Right renal pelvis (tissue), 4 donors: ENCODE results near the gene MKLN1. TPM values are rescaled to one million over a fixed set of nuclear protein-coding genes. Genes with fewer than 3 reads are reported as not detected.
"Not testable (repeated sequence)": the region's sequence is repeated elsewhere in the genome, so short reads cannot be mapped to it uniquely, and the experiment has no call there.

Experiments used
- DNase-seq, 4 donors: peaks; one replicate each; pipeline ENCODE4 v3.0.0-alpha.2; 2013; ENCODE audit warnings: low read depth in 4 of 4, low spot score in 3 of 4, missing footprints in 1 of 4
- polyA plus RNA-seq, 4 donors: library from polyadenylated mRNA; unstranded; fragments of 120-200 nt; gene quantifications; one replicate each; pipeline ENCODE4 v1.2.1, GENCODE V29; 2013; ENCODE audit not compliant: insufficient read length in 4 of 4

MKLN1 gene
- polyA plus RNA-seq, 4 donors: 34.2 to 49.9 (median 43.9) TPM

- no peak for DNase-seq
These were observed 127.9 kb downstream of the MKLN1 start for GRCh38 chr7:131455546-131455945.

GRCh38 chr7:131456338-131456737 lies 128.7 kb downstream of the MKLN1 start:
- DNase-seq: no peak

- no peak for DNase-seq
These were observed 131.6 kb downstream of the MKLN1 start for GRCh38 chr7:131459256-131459655.

- no peak for DNase-seq
These were observed 134.4 kb downstream of the MKLN1 start for GRCh38 chr7:131462059-131462458.

GRCh38 chr7:131462715-131463114 lies 135.0 kb downstream of the MKLN1 start:
- DNase-seq: not testable (repeated sequence)

GRCh38 chr7:131466735-131467365 lies 139.2 kb downstream of the MKLN1 start:
- no peak for DNase-seq

GRCh38 chr7:131467788-131468187 lies 140.1 kb downstream of the MKLN1 start:
- no peak for DNase-seq

GRCh38 chr7:131471250-131472004 lies 143.8 kb downstream of the MKLN1 start:
- no peak for DNase-seq

- no peak for DNase-seq
These were observed 149.1 kb downstream of the MKLN1 start for GRCh38 chr7:131476740-131477139.

- DNase-seq: no peak
These were observed 153.0 kb downstream of the MKLN1 start for GRCh38 chr7:131480384-131481315.

- no peak for DNase-seq
These were observed 155.1 kb downstream of the MKLN1 start for GRCh38 chr7:131482800-131483199.

- DNase-seq: no peak
These were observed 155.9 kb downstream of the MKLN1 start for GRCh38 chr7:131483586-131483985.

- DNase-seq: no peak
These were observed 158.7 kb downstream of the MKLN1 start for GRCh38 chr7:131486346-131486745.

- DNase-seq: no peak
These were observed 159.5 kb downstream of the MKLN1 start for GRCh38 chr7:131487217-131487616.

GRCh38 chr7:131488361-131488760 lies 160.7 kb downstream of the MKLN1 start:
- DNase-seq: no peak

- DNase-seq: no peak
These were observed 161.5 kb downstream of the MKLN1 start for GRCh38 chr7:131489196-131489595.

GRCh38 chr7:131489881-131490280 lies 162.2 kb downstream of the MKLN1 start:
- DNase-seq: no peak

- no peak for DNase-seq
These were observed 165.4 kb downstream of the MKLN1 start for GRCh38 chr7:131493081-131493480.

GRCh38 chr7:131493581-131493980 lies 165.9 kb downstream of the MKLN1 start:
- no peak for DNase-seq

- no peak for DNase-seq
These were observed 166.5 kb downstream of the MKLN1 start for GRCh38 chr7:131494182-131494581.
